ENCODE data around the gene TRPC6. TPM values are rescaled to one million over a fixed set of nuclear protein-coding genes. Genes with fewer than 3 reads are reported as not detected.

TRPC6 gene
- total and polyA plus RNA-seq, 2 experiments from 2014 or later, result 0.13 to 4.8 TPM

GRCh38 chr11:101528541-101528940 is 55.3 kb downstream of the TRPC6 start:
- Histone ChIP-seq H3K4me3 (no peak overlapping the region), H3K79me2 (no peaks in the 10 kb centered on the region)
- DNase-seq (ENCODE audit: low spot score), result no peak

GRCh38 chr11:101523634-101524260 is 60.1 kb downstream of the TRPC6 start:
- no peak for TF ChIP-seq CTCF (IDR thresholded peaks at IDR 0.05; ENCODE audit: poor library complexity)
- no peak for TF ChIP-seq EZH2phosphoT487 (IDR thresholded peaks at IDR 0.05; ENCODE audit: low read depth, severe bottlenecking, unreplicated experiment)
- no peak for TF ChIP-seq EZH2 (IDR thresholded peaks at IDR 0.05; ENCODE audit: borderline replicate concordance)
- Histone ChIP-seq H3K27me3 (no peaks in the 10 kb centered on the region), H3K36me3 (replicated peaks; ENCODE audit: insufficient read depth, low read depth) (no peaks in the 10 kb centered on the region), H2AFZ (no peak overlapping the region), H3K27ac (no peak overlapping the region), H3K9me3 (ENCODE audit: low read depth) (no peaks in the 10 kb centered on the region), H3K4me1 (ENCODE audit: insufficient read depth) (no peaks in the 10 kb centered on the region), H3K4me3 (no peak overlapping the region), H3K79me2 (no peaks in the 10 kb centered on the region), H4K20me1 (ENCODE audit: insufficient read depth, poor library complexity, severe bottlenecking) (no peaks in the 10 kb centered on the region), H3K4me2 (no peak overlapping the region), H3K9me2 (replicated peaks; ENCODE audit: insufficient read depth) (no peaks in the 10 kb centered on the region)
- DNase-seq (ENCODE audit: low spot score), result no peak
- 0% methylated on average over 1 of the region's 1 CpG for WGBS (ENCODE audit: low lambda C conversion rate, missing lambda C conversion rate)

More at GRCh38 chr11:101528541-101528940, 55.3 kb downstream of the TRPC6 start:
- H3K9me3 ChIP-seq (ENCODE audit: low read depth), result no peaks in the 10 kb centered on the region
- H3K9me2 ChIP-seq (replicated peaks; ENCODE audit: insufficient read depth), result no peaks in the 10 kb centered on the region
- WGBS (ENCODE audit: low lambda C conversion rate, missing lambda C conversion rate), result 80% methylated on average over 2 of the region's 2 CpGs
- H4K20me1 ChIP-seq (ENCODE audit: insufficient read depth, poor library complexity, severe bottlenecking), result no peaks in the 10 kb centered on the region
- no peak overlapping the region for H2AFZ ChIP-seq
- H3K27me3 ChIP-seq, result no peaks in the 10 kb centered on the region
- TF ChIP-seq EZH2 (IDR thresholded peaks at IDR 0.05; ENCODE audit: borderline replicate concordance) (no peak), EZH2phosphoT487 (IDR thresholded peaks at IDR 0.05; ENCODE audit: low read depth, severe bottlenecking, unreplicated experiment) (no peak), CTCF (IDR thresholded peaks at IDR 0.05; ENCODE audit: poor library complexity) (no peak)
- no peaks in the 10 kb centered on the region for H3K4me1 ChIP-seq (ENCODE audit: insufficient read depth)
- H3K4me2 ChIP-seq, result no peak overlapping the region
- peak overlapping the region; percentile 5 for H3K27ac ChIP-seq
- no peaks in the 10 kb centered on the region for H3K36me3 ChIP-seq (replicated peaks; ENCODE audit: insufficient read depth, low read depth)

GRCh38 chr11:101523193-101523592 is 60.6 kb downstream of the TRPC6 start:
- Histone ChIP-seq H4K20me1 (ENCODE audit: insufficient read depth, poor library complexity, severe bottlenecking) (no peaks in the 10 kb centered on the region), H3K4me2 (no peak overlapping the region), H3K27ac (no peak overlapping the region), H3K79me2 (no peaks in the 10 kb centered on the region), H2AFZ (no peak overlapping the region), H3K9me3 (ENCODE audit: low read depth) (no peaks in the 10 kb centered on the region), H3K9me2 (replicated peaks; ENCODE audit: insufficient read depth) (no peaks in the 10 kb centered on the region), H3K36me3 (replicated peaks; ENCODE audit: insufficient read depth, low read depth) (no peaks in the 10 kb centered on the region), H3K4me3 (no peak overlapping the region), H3K4me1 (ENCODE audit: insufficient read depth) (no peaks in the 10 kb centered on the region), H3K27me3 (no peaks in the 10 kb centered on the region)
- no peak for TF ChIP-seq EZH2 (IDR thresholded peaks at IDR 0.05; ENCODE audit: borderline replicate concordance)
- TF ChIP-seq EZH2phosphoT487 (IDR thresholded peaks at IDR 0.05; ENCODE audit: low read depth, severe bottlenecking, unreplicated experiment), result no peak
- TF ChIP-seq CTCF (IDR thresholded peaks at IDR 0.05; ENCODE audit: poor library complexity), result no peak
- no peak for DNase-seq (ENCODE audit: low spot score)

All from hepatocyte (in vitro differentiated cells).